Measurements from ENCODE around the gene EIF1B.
A peak's percentile ranks its signal among the peaks of the same experiment; 100 is the strongest.
"Not testable (repeated sequence)": the region's sequence is repeated elsewhere in the genome, so short reads cannot be mapped to it uniquely, and the experiment has no call there.

EIF1B gene

DNA sequence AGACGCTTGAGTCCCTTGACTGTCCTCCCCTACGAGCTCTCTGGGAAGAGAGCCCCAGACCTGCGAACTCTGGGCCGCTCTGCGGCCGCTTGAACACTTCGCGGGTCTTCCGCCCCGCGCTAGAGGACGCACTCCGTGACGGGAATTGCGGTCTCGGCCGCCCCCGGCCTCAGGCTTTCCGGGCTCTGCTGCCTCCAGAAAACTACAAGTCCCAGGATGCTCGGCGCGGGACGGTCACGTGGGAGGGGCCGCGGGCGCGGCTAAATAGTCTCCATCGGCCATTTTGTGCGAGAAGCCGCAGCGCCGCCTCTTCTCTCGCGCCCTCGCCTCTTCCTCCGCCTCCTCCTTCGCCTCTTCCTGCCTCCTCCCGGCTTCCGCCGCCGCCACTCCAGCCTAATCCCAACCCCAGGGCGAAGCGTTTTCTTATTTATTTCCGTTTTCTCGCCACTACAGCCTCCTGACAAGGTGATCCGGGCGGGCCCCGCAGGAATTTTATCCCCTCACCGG, at the start of gene EIF1B:
TSS of gene EIF1B (plus strand) at position 290 of the 507 bp plus-strand sequence. CDS start 235 bp downstream, outside the sequence.
- peak; percentile 77 for DNase-seq

- peak; percentile 24 for DNase-seq
These were observed 47.2 kb upstream of the EIF1B start for GRCh38 chr3:40262331-40262730.

DNA sequence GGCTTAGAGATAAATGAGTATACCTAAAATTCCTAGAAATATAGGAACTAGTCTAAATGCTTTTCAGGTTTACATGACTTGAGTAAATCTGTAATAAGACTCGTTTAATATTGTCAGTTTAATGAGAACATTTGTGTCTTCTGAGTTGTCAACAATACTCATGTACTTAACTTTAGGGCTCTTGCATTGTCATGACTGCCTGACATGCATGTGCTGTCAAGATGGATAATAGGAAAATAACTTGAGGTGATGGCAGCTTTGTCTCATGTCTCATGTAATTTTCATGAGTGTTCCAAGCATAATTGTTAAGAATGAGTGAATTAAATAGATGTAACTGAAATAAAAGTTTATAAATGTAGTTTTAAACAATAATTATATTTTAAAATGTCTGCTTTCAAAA, 45.1 kb upstream of the EIF1B start:
- DNase-seq: no peak

GRCh38 chr3:40265181-40265580, 44.3 kb upstream of the EIF1B start:
- no peak for DNase-seq

DNA sequence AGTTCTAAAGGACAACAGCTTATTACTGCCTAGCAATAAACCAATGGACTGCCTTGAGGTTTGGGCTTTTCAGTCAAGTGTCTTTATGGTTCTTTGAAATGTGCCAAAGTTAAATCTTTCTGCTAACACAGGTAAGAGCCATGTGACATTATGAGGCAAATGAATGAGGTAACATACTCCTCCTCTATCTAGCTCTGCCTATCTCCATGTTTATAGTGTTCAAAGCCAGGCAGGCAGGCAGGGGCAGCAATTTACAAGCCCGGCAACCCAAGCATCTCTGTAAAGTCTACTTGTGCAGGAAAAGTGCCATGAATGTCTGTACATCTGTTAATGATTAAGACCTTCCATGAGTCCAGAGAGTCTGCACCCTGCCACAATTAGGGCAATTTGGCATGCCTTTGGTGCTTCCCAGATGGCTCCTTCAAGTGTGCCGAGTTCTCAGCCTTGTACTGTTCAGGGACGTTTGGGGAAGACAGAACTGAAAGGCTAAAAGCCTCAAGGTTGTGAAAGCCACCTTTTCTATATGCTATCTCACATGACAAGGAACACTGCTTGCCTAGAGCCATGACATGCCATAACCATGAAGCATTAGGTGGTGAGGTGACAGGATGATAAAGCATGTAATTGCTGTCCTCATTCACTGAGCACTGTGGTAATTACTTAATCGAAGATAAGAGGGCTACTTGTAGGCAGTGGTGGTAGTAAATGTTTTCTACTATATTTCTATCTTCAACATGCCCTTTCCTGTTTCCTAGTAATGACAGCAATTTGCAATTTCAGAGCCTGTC, 41.4 kb upstream of the EIF1B start:
- DNase-seq: no peak

GRCh38 chr3:40268802-40269524, 40.5 kb upstream of the EIF1B start:
- no peak for DNase-seq

DNA sequence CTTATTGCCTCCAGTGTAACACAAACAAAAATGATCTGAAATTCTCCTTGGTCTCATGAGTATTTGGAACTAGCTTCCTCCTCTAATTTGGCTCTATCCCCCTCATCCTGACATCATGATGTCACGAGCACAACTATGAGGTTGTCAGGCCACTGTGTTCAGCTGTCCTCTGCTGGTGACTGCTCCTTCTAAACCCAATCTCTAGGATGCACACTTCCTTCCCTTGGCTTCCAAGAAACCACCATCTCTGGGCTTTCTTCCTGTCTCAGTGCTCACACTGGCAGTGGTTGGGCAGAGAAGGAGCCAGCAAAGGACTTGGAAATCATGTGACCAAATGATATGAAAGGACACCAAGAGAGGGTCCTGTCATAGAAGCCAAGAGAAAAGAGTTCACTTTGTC, 30.7 kb upstream of the EIF1B start:
- no peak for DNase-seq

GRCh38 chr3:40281995-40282394, 27.5 kb upstream of the EIF1B start:
- no peak for DNase-seq

GRCh38 chr3:40283057-40283456, 26.4 kb upstream of the EIF1B start:
- not testable (repeated sequence) for DNase-seq

GRCh38 chr3:40287248-40287647, 22.3 kb upstream of the EIF1B start:
- DNase-seq: no peak

- no peak for DNase-seq
These were observed 19.1 kb upstream of the EIF1B start for GRCh38 chr3:40290396-40290795.

DNA sequence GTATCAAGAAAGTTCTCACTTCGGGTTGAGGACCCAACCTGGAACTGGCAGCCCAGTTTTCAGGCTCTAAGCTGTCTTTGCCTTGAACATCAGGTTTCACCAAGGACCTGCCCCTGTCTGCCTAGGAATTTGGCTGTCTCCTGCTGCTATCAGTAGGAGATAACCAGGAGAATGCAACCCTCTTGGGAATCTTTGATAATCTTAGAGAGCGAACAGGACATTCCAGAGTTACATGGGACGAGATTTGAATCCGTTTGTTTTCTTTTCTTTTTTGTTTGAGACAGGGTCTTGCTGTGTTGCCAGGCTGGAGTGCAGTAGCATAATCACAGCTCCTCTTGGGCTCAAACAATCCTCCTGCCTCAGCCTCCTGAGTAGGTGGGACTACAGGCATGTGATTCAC, 18.0 kb upstream of the EIF1B start:
- no peak for DNase-seq

DNA sequence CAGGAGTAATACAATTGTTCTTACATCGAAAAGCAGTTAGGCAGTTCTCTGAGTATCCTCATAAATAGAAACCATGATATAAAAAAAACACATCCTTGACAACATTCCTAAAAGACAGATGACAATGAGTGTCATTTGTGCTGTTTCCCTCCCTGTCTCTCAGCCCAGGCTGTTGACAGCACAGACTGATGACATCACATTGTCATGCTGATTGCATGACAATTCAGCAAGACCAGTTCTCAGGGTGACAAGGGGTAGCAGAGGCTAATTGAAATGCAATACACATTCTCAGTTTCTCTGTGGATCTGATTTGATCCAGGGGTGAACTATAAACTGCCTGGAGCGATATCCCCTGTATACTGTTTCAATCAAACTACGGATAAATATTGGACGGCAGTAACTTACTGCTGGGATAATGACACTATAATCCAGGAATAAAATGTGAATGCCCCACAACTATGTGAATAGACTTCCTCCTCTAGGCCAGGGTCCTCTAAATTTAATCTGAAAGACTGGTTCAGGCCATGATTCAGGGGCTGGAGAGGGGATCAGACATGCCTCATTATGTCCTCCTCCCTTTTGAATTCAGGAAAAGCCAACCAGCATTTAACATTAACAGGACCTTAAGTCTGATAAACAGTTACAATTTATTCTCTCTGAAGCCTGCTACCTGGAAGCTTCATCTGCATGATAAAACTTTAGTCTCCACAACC, 16.7 kb upstream of the EIF1B start:
- DNase-seq: no peak

- no peak for DNase-seq
These were observed 15.1 kb upstream of the EIF1B start for GRCh38 chr3:40294434-40294833.

DNA sequence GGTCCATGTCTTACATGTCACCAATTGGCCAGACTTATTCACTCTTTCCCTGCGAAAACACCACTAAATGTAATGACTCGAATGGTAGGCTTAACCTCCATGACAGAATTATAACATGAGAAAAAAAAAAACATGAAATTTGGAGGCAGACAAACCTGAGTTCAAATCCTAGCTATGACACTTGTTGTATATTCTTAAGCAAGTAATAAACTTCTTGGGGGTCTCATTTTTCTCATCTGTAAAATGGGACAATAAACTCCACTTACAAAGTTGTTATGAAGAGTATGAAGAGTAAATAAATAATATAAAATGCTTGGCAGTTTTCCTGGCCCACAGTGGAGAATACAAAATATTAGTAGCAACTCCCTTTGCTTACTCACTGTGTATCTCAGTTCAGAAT, 11.4 kb upstream of the EIF1B start:
- DNase-seq: no peak

DNA sequence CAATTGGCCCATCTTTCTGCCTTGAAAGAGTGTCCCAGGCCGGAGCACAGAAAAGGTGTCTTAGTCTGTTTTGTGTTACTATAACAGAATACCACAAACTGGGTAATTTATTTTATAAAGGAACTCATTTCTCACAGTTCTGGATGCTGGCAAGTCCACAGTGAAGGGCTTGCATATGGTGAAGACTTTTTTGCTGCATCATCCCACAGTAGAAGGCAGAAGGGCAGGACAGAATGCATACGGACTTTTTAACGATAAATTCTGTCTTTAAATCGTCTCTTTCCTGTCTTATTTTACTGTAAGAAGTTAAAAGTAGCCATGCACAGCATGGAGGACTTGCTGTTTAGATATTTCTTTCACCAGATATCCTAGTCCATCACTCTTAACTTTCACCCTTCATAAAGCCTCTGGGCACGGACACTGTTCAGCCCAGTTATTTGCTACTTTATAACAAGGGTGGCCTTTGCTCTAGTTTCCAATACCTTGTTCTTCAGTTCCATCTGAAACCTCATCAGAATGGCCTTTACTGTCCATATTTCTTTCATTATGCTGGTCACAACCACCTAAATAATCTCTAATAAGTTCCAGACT, 10.3 kb upstream of the EIF1B start:
- no peak for DNase-seq

- DNase-seq: no peak
These were observed 9.7 kb upstream of the EIF1B start for GRCh38 chr3:40299721-40300335.

GRCh38 chr3:40302784-40303183, 6.7 kb upstream of the EIF1B start:
- DNase-seq: no peak

- no peak for DNase-seq
These were observed 5.2 kb upstream of the EIF1B start for GRCh38 chr3:40304352-40304751.

- DNase-seq: no peak
These were observed 3.2 kb upstream of the EIF1B start for GRCh38 chr3:40306336-40306735.

- no peak for DNase-seq
These were observed 2.3 kb upstream of the EIF1B start for GRCh38 chr3:40307176-40307575.

DNA sequence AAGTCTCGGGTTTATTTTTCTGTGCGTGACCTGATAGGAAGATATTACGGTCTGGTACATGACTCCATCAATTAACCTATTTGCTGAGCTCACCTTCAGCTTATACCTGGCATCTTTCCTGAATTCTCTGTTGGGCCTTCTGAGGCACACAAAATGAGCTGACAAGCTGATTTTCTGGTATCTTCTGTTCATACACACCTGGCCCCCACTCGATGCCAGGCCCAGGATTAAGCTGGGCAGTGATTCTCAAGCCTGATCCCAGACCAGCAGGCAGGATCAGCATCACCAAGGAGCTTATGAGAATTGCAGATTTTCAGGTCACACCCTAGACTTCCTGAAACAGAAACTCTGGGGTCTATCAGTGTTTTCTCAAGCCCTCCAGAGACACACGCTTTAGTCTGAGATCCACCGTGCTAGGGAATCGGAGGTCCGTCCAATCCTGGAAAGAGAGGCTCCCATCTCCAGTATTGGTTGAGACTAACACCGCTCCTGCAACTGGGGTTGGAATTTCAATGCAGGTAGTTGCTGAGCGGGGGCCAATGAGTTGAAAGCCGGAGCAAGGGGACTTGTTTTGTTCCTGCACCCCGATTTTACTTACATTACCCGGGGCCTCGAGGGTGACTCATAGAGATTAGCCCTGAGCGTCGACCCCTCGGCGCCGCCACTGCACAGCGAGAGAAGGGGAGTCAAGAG, 636 bp upstream of the EIF1B start:
- DNase-seq: no peak
